Activated T-cell treated with anti-CD3 and anti-CD28 coated beads for 24 hours (primary cell): ENCODE results near the gene FABP1.

Experiments used
- DNase-seq: peaks from one replicate; pipeline ENCODE4 v3.0.0-alpha.2; 2020; ENCODE audit warnings: low read depth

The FABP1 gene

GRCh38 chr2:88127888-88128653 is at the start of gene FABP1:
FABP1 (minus strand) TSS chr2:88128062; CDS start chr2:88128017, 45 bp downstream.
- DNase-seq = no peak

GRCh38 chr2:88177556-88177955 is 49.7 kb upstream of the FABP1 start:
- no peak for DNase-seq

GRCh38 chr2:88176352-88176984 is 48.6 kb upstream of the FABP1 start:
- DNase-seq = no peak

- DNase-seq = no peak
Measured at GRCh38 chr2:88172882-88173281, 45.0 kb upstream of the FABP1 start.

- no peak for DNase-seq
Measured at GRCh38 chr2:88171966-88172365, 44.1 kb upstream of the FABP1 start.

- no peak for DNase-seq
Measured at GRCh38 chr2:88170472-88170892, 42.6 kb upstream of the FABP1 start.

- no peak for DNase-seq
Measured at GRCh38 chr2:88168386-88168785, 40.5 kb upstream of the FABP1 start.

- no peak for DNase-seq
Measured at GRCh38 chr2:88167740-88168139, 39.9 kb upstream of the FABP1 start.

- DNase-seq = no peak
Measured at GRCh38 chr2:88165332-88166003, 37.6 kb upstream of the FABP1 start.

- no peak for DNase-seq
Measured at GRCh38 chr2:88161446-88162244, 33.8 kb upstream of the FABP1 start.

GRCh38 chr2:88160517-88160916 is 32.7 kb upstream of the FABP1 start:
- DNase-seq = no peak

- peak; percentile 46 for DNase-seq
Measured at GRCh38 chr2:88159955-88160415, 32.1 kb upstream of the FABP1 start.

- DNase-seq = no peak
Measured at GRCh38 chr2:88159481-88159880, 31.6 kb upstream of the FABP1 start.

GRCh38 chr2:88148929-88149438 is 21.1 kb upstream of the FABP1 start:
- no peak for DNase-seq

- no peak for DNase-seq
Measured at GRCh38 chr2:88147145-88147544, 19.3 kb upstream of the FABP1 start.

- DNase-seq = no peak
Measured at GRCh38 chr2:88146590-88146989, 18.7 kb upstream of the FABP1 start.

GRCh38 chr2:88144914-88145497 is 17.1 kb upstream of the FABP1 start:
- no peak for DNase-seq

- DNase-seq = no peak
Measured at GRCh38 chr2:88144271-88144670, 16.4 kb upstream of the FABP1 start.

- DNase-seq = no peak
Measured at GRCh38 chr2:88141952-88142351, 14.1 kb upstream of the FABP1 start.

- DNase-seq = no peak
Measured at GRCh38 chr2:88139804-88140203, 11.9 kb upstream of the FABP1 start.

GRCh38 chr2:88139203-88139702 is 11.4 kb upstream of the FABP1 start:
- DNase-seq = no peak
